GM18870 (cell line): ENCODE data around the gene DMD.
"Not testable (repeated sequence)": the region's sequence is repeated elsewhere in the genome, so short reads cannot be mapped to it uniquely, and the experiment has no call there.

Experiments
- ATAC-seq: cut with Tn5 transposase; IDR thresholded peaks from one replicate; pipeline ENCODE4 v1.9.1; 2021; ENCODE audit warnings: moderate library complexity; ENCODE audit not compliant: unreplicated experiment

The DMD gene

DNA sequence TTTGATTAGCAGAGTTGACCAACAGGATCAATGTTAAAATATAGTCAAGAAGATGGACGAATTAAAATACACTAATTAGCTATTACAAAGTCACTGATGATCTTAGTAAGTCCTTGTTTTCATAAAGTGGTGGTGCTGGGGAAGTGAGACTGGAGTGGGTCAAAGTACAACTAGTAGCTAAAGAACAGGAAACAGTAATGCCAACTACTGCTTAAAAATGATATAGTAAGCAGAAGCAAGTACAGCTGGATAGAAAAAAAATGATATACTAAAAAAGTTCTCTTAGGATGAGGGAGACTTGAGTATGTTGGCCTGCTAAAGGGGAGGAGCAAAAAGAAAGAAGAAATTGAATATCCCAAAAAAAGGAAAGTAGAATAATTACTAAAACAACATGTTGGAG lies 1558.7 kb downstream of the DMD start:
- peak; percentile 76 for ATAC-seq

- ATAC-seq = no peak
Observed at GRCh38 chrX:31649201-31649600, 1562.1 kb downstream of the DMD start.

- no peak for ATAC-seq
Observed at GRCh38 chrX:31633349-31633748, 1578.0 kb downstream of the DMD start.

GRCh38 chrX:31629195-31629594 lies 1582.2 kb downstream of the DMD start:
- no peak for ATAC-seq

DNA sequence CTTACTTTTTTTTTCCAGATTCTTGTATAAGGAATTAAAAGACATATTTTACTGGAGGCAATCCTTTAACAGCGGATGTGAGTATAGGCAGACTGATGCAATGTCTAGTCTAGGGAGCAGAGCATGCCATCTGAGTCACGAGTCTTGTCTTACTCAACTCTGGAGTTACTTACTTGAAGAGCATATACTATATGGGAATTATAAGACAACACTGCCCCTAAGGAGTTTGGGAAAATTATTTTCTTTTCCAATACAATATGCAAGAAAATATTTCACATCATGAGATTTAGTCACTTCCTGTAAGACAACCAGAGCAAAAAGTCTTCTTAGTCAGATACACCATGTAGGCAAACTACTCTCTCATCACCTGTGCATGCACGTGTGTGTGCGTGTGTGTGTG lies 1602.2 kb downstream of the DMD start:
- no peak for ATAC-seq

GRCh38 chrX:31608638-31609037 lies 1602.7 kb downstream of the DMD start:
- no peak for ATAC-seq

GRCh38 chrX:31606771-31607170 lies 1604.6 kb downstream of the DMD start:
- ATAC-seq = no peak

DNA sequence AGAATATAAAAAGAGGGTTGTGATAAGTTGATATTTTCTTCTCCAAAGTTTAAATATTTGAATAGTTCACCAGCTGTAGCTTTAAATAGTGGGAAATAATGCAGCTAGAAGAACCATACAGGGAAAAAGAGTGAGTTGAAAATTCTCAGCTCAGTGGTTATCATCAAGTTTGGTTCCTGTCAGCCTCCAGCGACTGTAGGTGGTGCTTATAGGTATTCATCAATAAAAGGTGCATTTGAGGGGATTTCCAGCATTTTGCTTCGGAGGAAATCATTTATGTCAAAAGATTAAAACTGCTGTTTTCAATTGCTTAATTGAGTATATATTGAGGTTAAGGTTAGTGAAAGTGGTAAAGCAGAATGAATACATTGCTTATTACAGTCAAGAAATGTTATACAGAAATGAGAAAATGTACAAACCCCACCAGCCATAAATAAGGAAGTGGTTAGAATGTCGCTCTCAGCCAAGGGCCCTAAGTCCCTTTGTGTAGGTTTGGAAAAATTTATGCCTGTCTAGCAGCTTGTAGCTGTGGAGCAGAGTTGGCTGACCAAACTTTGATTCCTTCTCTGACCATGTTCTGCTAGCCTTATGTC lies 1606.6 kb downstream of the DMD start:
- ATAC-seq = peak; percentile 98

DNA sequence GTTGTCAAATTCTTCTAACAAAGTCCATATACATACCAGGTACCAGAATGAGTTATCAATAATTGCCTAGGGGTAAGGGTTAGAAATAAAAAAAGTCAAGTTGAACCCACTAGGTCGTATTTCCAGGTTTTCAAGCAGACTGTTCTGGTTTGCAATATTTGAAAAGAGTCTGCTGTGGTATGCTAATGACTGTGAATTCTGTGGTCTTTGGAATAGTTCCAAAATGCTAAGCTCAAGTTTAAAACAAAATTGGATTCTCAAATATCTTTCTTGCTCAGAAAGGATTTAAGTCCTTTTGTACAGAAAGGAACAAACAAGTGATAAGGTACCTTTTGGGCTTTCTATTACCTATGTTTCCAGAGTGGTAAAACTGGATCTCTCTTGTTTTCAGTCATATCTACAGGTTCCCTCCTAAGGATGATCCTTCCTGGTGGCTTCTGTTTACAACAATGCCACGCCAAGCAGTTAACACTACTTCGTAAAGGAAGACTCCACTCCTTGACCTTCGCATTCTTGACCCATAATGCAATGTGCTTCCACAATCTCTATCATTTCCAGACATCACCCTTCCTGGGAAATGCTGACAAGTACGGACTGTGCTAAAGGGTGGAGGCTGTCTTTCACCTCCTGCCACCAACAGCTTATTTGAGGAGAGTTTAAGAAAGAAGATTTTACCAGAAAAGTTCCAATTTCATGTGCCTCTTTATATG lies 1607.8 kb downstream of the DMD start:
- ATAC-seq = no peak

DNA sequence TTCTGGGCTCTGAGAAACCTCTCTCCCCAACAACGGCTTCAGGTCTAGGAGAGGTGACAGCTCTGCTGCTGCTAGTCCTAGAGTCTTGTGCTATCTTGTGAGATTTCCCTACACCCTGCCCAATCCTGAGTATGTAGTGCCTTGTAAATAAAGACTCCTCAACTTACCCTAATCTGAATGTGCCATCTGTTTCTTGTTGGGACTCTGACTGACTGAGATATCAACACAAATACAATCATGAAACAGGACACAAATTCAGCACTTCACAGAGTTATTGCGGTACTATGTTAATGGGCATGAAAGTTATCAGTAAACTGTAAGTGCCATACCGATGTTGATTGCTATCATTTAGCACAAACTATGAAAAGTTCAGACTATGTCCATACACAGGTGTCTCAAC lies 1610.5 kb downstream of the DMD start:
- ATAC-seq = no peak

GRCh38 chrX:31593353-31593752 lies 1618.0 kb downstream of the DMD start:
- ATAC-seq = no peak

- no peak for ATAC-seq
Observed at GRCh38 chrX:31591355-31591754, 1620.0 kb downstream of the DMD start.

- no peak for ATAC-seq
Observed at GRCh38 chrX:31590581-31591114, 1620.7 kb downstream of the DMD start.

GRCh38 chrX:31589503-31589902 lies 1621.8 kb downstream of the DMD start:
- no peak for ATAC-seq

- ATAC-seq = no peak
Observed at GRCh38 chrX:31588355-31588754, 1623.0 kb downstream of the DMD start.

DNA sequence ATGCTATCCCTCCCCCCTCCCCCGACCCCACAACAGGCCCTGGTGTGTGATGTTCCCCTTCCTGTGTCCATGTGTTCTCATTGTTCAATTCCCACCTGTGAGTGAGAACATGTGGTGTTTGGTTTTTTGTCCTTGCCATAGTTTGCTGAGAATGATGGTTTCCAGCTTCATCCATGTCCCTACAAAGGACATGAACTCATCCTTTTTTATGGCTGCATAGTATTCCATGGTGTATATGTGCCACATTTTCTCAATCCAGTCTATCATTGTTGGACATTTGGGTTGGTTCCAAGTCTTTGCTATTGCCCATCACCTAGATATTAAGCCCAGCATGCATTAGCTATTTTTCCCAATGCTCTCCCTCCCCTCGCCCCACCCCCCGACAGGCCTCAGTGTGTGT lies 1627.5 kb downstream of the DMD start:
- ATAC-seq = not testable (repeated sequence)

- no peak for ATAC-seq
Observed at GRCh38 chrX:31580726-31581125, 1630.6 kb downstream of the DMD start.

GRCh38 chrX:31580227-31580626 lies 1631.1 kb downstream of the DMD start:
- ATAC-seq = no peak

- ATAC-seq = no peak
Observed at GRCh38 chrX:31572360-31572759, 1639.0 kb downstream of the DMD start.

- ATAC-seq = no peak
Observed at GRCh38 chrX:31570658-31571057, 1640.7 kb downstream of the DMD start.

- peak; percentile 61 for ATAC-seq
Observed at GRCh38 chrX:31563792-31564191, 1647.6 kb downstream of the DMD start.

- ATAC-seq = no peak
Observed at GRCh38 chrX:31555506-31555905, 1655.8 kb downstream of the DMD start.

- ATAC-seq = no peak
Observed at GRCh38 chrX:31551913-31552312, 1659.4 kb downstream of the DMD start.
